Measurements from ENCODE around the gene FNDC3B.

The FNDC3B gene

DNA sequence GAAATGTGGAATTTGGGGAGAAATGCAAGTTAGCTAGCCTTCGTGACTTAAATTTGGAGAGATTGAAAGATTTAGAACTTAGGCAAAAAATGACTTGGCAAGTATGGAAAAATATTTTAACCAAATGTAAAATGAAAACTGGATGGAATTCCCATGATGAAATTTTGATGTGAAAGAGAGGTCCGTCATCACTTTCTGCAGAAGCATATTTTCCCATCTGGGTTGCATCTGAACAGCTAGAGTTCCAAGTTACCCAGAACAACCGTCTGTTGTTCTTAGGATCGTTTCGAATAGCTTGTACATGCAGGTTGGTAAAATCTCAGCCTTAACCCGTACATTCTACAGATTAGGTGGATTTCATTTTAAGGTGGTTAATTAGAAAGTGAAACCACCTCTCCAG, 272.6 kb downstream of the FNDC3B start:
- no peak for DNase-seq (ENCODE audit: low spot score)
- TF ChIP-seq CTCF (IDR thresholded peaks at IDR 0.05; ENCODE audit: extremely low read depth, missing control alignments), result no peak

DNA sequence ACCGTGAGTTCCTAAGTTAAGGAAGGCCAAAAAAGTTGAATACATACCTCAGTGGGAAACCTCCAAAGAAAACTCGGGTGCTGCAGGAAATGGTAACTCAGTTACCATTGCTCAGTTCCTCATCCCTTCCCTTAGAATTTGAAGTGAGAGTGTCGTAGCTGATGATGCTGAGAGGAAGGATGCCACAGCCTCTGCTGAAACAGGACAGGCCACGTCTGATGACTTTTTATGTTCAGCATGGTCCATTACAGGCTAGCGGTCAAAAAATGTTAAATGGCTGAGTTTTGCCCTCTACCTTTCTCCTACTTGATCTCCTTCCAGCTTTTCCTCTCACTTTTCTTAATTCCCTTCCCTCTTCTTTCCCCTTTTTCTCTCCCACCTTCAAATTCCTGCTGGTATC, 273.3 kb downstream of the FNDC3B start:
- no peak for DNase-seq (ENCODE audit: low spot score)
- no peak for TF ChIP-seq CTCF (IDR thresholded peaks at IDR 0.05; ENCODE audit: extremely low read depth, missing control alignments)

DNA sequence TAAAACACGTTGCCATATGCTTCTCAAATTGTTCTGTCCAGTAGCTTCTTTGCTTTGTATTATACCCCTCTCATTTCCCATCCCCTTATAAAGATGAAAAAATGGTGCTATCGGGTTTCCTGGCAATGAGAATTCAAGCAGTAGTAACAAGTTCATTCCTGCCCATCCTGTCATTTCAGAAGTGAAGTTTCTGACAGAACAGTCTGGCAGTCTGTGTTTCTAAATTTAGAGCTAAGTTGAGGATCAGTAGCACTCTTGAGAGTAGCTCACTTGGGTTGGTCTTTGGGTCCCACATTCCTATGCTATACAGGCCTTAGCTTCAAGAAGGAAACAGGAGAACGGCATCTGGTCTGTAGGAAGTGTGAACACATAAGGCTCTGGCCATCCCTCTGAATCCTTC, 274.3 kb downstream of the FNDC3B start:
- TF ChIP-seq CTCF (IDR thresholded peaks at IDR 0.05; ENCODE audit: extremely low read depth, missing control alignments), result no peak
- no peak for DNase-seq (ENCODE audit: low spot score)

DNA sequence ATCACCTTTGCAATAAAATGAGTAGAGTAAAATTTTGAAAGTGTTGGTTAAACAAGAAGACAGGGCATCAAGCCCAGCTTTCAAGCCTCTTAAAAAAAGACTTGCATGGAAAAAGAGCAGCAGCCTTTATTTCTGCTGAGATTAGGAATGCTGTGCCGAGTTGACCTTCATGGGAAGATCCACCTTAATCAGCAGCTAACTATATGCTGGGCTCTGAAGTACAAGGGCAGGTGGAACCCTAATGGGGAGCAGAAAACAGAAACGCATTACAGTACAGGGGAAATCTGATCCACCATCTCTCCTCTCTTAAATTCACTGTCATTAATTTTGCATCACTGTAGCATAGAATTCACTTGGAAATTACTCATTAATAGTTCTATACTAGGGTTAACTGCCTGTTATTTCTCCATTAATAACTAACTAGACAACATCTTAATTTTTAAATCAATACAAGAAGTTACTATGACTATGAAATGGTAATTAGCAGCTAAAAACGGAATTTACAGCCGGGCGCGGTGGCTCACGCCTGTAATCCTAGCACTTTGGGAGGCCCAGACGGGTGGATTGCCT, 275.3 kb downstream of the FNDC3B start:
- DNase-seq (ENCODE audit: low spot score), result no peak
- no peak for TF ChIP-seq CTCF (IDR thresholded peaks at IDR 0.05; ENCODE audit: extremely low read depth, missing control alignments)

DNA sequence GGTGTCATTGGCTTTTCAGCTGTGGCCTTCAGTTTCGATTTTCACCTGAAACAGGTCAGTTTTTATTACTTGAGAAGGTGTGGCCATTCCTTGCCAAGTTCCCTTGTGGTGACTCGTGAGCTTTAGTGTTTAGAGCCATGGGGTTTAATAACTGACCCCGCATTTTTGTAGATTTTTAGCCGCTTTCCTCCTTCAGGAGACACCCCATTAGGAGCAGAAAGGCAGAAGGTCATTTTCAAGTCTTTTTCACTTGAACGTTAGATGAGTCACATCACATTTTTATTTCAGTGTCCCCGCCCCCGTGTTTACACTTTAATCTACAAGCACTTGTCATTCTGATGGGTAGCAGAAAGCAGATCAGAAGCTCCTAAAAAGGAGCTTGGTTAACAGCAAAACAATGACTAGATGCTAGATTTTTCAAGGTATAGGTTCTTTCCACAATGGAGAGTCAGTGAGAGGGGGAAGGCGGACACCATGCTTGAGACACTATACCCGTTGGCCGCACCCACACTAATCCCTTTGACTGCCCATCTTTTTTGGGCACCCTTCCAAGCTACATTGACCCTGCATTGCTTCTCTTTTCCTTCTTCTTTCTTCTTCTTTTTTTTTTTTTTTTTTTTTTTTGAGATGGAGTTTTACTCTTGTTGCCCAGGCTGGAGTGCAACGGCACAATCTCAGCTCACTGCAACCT, 276.2 kb downstream of the FNDC3B start:
- TF ChIP-seq CTCF (IDR thresholded peaks at IDR 0.05; ENCODE audit: extremely low read depth, missing control alignments), result no peak
- DNase-seq (ENCODE audit: low spot score), result no peak

DNA sequence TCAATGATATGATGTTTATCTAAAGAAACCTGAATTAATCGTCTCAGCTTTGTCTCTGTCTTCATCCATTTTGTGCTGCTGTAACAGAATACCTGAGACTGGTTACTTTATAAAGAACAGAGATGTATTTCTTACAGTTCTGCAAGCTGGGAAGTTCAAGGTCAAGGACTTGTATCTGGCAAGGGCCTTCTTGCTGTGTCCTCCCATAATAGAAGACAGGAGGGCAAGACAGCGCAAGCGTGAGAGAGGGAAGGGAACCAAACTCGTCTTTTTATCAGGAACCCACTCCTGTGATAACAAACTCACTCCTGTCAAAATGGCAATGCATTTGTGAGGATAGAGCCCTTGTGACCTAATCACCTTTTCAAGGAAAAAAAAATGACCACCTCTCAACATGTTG, 277.4 kb downstream of the FNDC3B start:
- no peak for DNase-seq (ENCODE audit: low spot score)

More for the DNA sequence above, 277.4 kb downstream of the FNDC3B start:
- TF ChIP-seq CTCF (IDR thresholded peaks at IDR 0.05; ENCODE audit: extremely low read depth, missing control alignments), result no peak

Data from GM20000 (cell line).